H1 (cell line): ENCODE data around the gene TMEM130.

Experiments used
- CTCF ChIP-seq, 3 experiments: IDR thresholded peaks; 1 replicate in 2 of 3; 2 replicates in 1 of 3; pipeline versions ENCODE4 v1.5.1 to v1.6.1; 2011; ENCODE audit warnings: low read length in 3 of 3, mild to moderate bottlenecking in 3 of 3, inconsistent platforms in 2 of 3, low read depth in 1 of 3, moderate library complexity in 1 of 3; ENCODE audit not compliant: insufficient read depth in 1 of 3; ENCODE audit errors: control extremely low read depth in 1 of 3
- KDM5A ChIP-seq: fragments of 200-600 bp; IDR thresholded peaks from 2 replicates; pipeline ENCODE4 v1.7.1; 2012; ENCODE audit warnings: mild to moderate bottlenecking, low read length, inconsistent platforms, mixed read lengths
- MAFK ChIP-seq: IDR thresholded peaks from 2 replicates; pipeline ENCODE4 v1.6.1; 2012; ENCODE audit warnings: low read depth, mild to moderate bottlenecking, improper control_type of control experiment, low read length

- no peak for TF ChIP-seq KDM5A
- no peak for TF ChIP-seq CTCF (IDR thresholded peaks at IDR 0.05; ENCODE audit: control extremely low read depth in 1 of 3, insufficient read depth in 1 of 3, low read depth in 1 of 3, low read length in 3 of 3)
- no peak for TF ChIP-seq MAFK
Observed at GRCh38 chr7:98880485-98880884, 10.7 kb upstream of the TMEM130 start.
